ENCODE results near the gene RXFP1. TPM values are rescaled to one million over a fixed set of nuclear protein-coding genes. Genes with fewer than 3 reads are reported as not detected.
A peak's percentile ranks its signal among the peaks of the same experiment; 100 is the strongest.

RXFP1 gene
- total RNA-seq, 8 experiments from 2014 or later, result 0.09 to 2.7 (median 1.5) TPM; not detected in 3

DNA sequence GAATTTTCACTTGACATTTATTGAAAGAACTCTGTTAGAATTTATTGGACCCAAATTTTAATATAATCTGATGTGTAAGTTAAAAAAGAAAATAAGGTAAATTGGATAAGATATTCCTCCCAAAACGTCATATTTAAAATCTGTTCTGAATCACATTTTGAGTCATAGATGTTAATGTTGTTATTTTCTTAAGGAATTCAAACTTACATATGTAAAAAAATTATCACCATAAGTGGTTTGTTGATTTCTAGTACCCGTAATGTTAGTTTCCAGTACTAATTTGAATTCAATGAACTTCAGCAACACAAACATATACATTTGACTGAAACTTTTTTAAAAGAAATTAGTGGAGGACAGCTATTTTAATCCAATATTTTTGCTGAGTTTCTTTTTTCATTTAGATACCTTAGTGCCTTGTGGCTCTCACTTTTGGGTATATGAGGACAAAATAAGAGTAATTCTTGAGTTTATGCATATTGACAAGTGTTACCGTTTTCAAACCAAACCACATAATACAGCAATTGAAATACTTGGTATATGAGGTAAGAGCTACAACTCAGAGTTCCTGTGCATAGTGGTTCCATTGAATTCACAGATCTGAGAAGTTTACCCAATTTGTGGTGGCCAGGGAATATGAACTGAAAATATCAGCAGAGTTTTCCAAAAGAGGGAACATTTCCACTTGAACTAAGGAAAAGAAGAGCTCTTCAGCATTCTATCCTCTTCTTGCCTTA lies 78.2 kb downstream of the RXFP1 start:
- WGBS, 10 experiments, result 0 to 92% (median 84%) methylated on average over 2 to 3 of the region's 3 CpGs
- no peaks in the 10 kb centered on the region for H3K4me1 ChIP-seq (replicated peaks in 1 of 2)
- in situ Hi-C loops (cut with MboI; ENCODE audit: low pct_unique_long_range_greater_than_20kb in 2 of 9, low sequenced_read_pairs in 9 of 9, unreplicated experiment in 9 of 9), result loop anchor here in 3 of 9 experiments (25.0 kb wide), 2 partner anchors 338 to 588 kb away; no protein-coding TSS in a partner anchor
- H3K4me3 ChIP-seq, result no peak overlapping the region
- ATAC-seq (replicated peaks in 6 of 8), result peak in 3 of 8 experiments; percentile 75 to 88 (median 81)
- H3K27ac ChIP-seq, result no peak overlapping the region

DNA sequence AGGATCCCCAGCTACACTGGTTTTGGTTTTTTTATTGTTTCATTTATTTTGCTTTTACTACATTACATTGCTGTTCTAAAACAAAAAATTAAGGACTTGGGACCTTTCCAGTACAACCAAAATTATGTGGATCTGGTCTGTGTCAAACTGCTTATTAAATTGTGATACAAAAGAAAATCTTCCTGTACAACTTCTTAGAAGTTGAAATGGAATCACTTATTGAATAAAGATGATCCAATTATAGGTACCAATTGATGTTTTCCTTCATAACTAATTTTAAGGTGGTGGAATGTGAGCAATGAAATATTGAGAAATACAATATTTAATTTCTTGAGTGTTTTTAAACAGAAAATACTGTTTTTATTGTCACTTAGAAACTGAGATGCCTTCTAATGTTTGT lies 82.7 kb downstream of the RXFP1 start:
- Histone ChIP-seq H3K4me1 (replicated peaks in 1 of 2) (no peaks in the 10 kb centered on the region), H3K4me3 (no peak overlapping the region), H3K27ac (no peak overlapping the region)
- in situ Hi-C loops (cut with MboI; ENCODE audit: low pct_unique_long_range_greater_than_20kb in 2 of 9, low sequenced_read_pairs in 9 of 9, unreplicated experiment in 9 of 9), result loop anchor here in 3 of 9 experiments (25.0 kb wide), 2 partner anchors 342 to 592 kb away; no protein-coding TSS in a partner anchor
- ATAC-seq (replicated peaks in 6 of 8), result no peak

DNA sequence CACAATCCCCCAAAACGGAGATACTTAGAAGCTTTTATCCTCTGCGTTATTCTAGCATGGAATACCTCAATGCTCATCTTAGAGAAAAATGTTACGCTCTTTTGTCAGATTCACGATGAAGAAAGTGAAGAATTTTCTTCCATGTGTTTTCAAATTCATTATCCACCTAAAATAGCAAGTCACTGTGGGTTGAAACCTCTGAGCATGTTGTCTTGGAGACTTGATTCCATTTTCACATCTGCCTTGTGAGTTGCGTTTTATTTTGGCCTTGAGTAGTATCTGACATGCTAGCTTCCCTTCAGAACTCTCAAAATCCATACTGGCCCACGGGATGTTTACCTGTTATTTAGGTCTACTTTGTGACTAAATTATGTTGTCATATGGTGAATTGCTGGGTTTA lies 83.7 kb downstream of the RXFP1 start:
- no peak for ATAC-seq (replicated peaks in 6 of 8)
- no peak overlapping the region for H3K27ac ChIP-seq
- WGBS, 10 experiments, result 67 to 100% (median 84%) methylated on average over 2 to 6 of the region's 6 CpGs
- no peak overlapping the region for H3K4me3 ChIP-seq
- in situ Hi-C loops (cut with MboI; ENCODE audit: low pct_unique_long_range_greater_than_20kb in 2 of 9, low sequenced_read_pairs in 9 of 9, unreplicated experiment in 9 of 9), result loop anchor here in 3 of 9 experiments (25.0 kb wide), 2 partner anchors 343 to 593 kb away; no protein-coding TSS in a partner anchor
- no peaks in the 10 kb centered on the region for H3K4me1 ChIP-seq (replicated peaks in 1 of 2)

DNA sequence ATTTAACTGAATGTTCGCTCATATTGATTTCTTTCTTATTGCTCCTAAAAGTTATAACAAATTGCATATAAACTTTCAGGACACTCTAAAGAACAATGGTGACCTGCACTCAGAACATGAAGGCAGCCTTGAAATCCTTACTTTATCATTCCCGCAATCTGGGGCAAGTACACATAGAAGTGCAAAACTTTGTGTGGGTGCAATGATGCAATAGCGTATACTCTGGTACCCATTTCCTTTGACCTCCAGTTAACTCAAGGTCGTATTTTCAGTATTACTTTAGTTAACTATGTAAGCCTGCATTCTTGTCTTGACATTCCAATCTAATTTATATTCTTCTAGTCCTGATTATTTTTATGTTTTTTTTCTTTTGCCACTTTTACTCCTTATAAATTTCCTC lies 85.3 kb downstream of the RXFP1 start:
- H3K4me3 ChIP-seq, result no peak overlapping the region

DNA sequence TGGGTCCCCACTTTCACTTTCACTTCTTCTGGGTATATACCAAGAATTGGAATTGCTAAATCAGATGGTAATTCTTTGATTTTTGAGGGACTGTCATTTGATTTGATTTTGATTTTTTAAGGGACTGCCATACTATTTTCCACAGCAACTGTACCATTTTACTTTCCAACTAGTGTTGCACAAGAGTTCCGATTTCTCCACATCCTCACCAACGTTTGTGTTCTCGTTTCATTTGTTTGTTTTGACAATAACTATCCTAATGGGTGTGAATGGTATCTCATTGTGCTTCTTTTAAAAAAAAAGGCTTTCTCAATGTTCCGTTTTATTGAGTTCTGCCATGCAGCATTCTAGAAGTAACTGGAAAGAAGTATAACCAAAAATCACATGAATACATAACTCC lies 87.4 kb downstream of the RXFP1 start:
- ATAC-seq (replicated peaks in 6 of 8), result no peak
- H3K27ac ChIP-seq, result no peak overlapping the region
- H3K4me3 ChIP-seq, result no peak overlapping the region
- in situ Hi-C loops (cut with MboI; ENCODE audit: low pct_unique_long_range_greater_than_20kb in 2 of 9, low sequenced_read_pairs in 9 of 9, unreplicated experiment in 9 of 9), result loop anchor here in 3 of 9 experiments (25.0 kb wide), 2 partner anchors 347 to 597 kb away; no protein-coding TSS in a partner anchor
- H3K4me1 ChIP-seq (replicated peaks in 1 of 2), result no peaks in the 10 kb centered on the region
- WGBS, 10 experiments, result 65 to 95% (median 84%) methylated on average over 1 to 4 of the region's 4 CpGs; no CpG with 5 or more reads in 1 of the 10 experiments

More for the DNA sequence above, 85.3 kb downstream of the RXFP1 start:
- in situ Hi-C loops (cut with MboI; ENCODE audit: low pct_unique_long_range_greater_than_20kb in 2 of 9, low sequenced_read_pairs in 9 of 9, unreplicated experiment in 9 of 9), result loop anchor here in 3 of 9 experiments (25.0 kb wide), 2 partner anchors 345 to 595 kb away; no protein-coding TSS in a partner anchor
- no peak overlapping the region for H3K27ac ChIP-seq
- no peak for ATAC-seq (replicated peaks in 6 of 8)
- H3K4me1 ChIP-seq (replicated peaks in 1 of 2), result no peaks in the 10 kb centered on the region
- 69 to 100% (median 82%) methylated on average over 3 to 4 of the region's 4 CpGs for WGBS, 10 experiments

DNA sequence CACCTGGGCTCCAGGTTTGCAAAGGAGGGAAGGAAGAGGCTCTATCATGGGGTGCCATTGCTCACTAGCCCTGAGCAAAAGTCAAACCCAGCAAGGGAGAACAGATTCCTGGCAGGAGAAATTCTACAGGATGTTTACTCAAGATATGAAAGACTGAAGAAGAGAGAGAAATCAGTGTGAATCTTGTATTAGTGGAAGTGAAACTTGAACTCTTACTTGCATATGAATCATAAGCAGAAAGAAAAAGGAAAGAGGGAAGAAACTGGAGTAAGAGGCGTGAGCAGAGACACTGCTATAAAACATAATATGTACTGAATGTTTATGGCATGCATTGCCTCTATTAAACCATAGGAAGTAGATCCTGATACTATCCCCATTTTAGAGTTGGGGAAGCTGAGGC lies 89.1 kb downstream of the RXFP1 start:
- WGBS, 10 experiments, result 75 to 100% (median 93%) methylated on average over 1 of the region's 1 CpG; no CpG with 5 or more reads in 3 of the 10 experiments
- H3K27ac ChIP-seq, result no peak overlapping the region
- no peaks in the 10 kb centered on the region for H3K4me1 ChIP-seq (replicated peaks in 1 of 2)
- in situ Hi-C loops (cut with MboI; ENCODE audit: low pct_unique_long_range_greater_than_20kb in 2 of 9, low sequenced_read_pairs in 9 of 9, unreplicated experiment in 9 of 9), result loop anchor here in 3 of 9 experiments (25.0 kb wide), 2 partner anchors 348 to 598 kb away; no protein-coding TSS in a partner anchor
- ATAC-seq (replicated peaks in 6 of 8), result no peak
- no peak overlapping the region for H3K4me3 ChIP-seq

DNA sequence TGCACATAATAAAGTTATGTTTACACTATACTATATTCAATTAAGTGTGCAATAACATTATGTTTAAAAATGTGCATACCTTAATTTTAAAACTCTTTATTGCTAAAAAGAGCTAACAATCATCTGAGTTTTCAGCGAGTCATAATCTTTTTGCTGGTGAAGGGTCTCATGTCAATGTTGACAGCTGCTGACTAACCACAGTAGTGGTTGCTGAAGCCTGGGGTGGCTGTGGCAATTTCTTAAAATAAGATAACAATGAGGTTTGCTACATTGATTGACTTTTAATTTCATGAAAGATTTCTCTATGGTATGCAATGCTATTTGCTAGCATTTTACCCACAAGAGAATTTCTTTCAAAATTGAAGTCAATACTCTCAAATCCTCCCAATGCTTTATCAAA lies 91.4 kb downstream of the RXFP1 start:
- ATAC-seq (replicated peaks in 6 of 8), result no peak
- Histone ChIP-seq H3K4me1 (replicated peaks in 1 of 2) (no peaks in the 10 kb centered on the region), H3K4me3 (no peak overlapping the region), H3K27ac (no peak overlapping the region)
- in situ Hi-C loops (cut with MboI; ENCODE audit: low pct_unique_long_range_greater_than_20kb in 2 of 9, low sequenced_read_pairs in 9 of 9, unreplicated experiment in 9 of 9), result loop anchor here in 3 of 9 experiments (25.0 kb wide), 2 partner anchors 351 to 601 kb away; no protein-coding TSS in a partner anchor
- 33 to 100% (median 92%) methylated on average over 1 of the region's 1 CpG; no CpG with 5 or more reads in 1 of the 10 experiments for WGBS, 10 experiments

DNA sequence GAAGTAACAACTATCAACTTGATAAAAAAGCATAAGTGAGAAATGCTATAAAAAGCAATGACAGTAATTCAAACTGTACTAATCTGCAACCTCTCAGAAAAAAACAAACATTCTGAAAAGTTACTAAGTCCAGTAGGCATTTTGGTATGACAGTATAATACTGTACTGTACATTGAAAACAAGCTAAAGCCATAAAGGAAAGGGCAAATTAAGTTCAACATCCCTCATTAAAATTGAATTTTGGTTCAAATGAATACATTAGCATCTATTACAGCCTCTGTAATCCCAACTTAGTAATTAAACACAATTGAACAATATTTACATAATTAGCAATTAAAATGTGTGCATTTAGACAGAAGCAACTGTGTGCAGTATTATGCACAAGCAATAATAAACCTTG lies 96.3 kb downstream of the RXFP1 start:
- Histone ChIP-seq H3K4me1 (replicated peaks in 1 of 2) (no peaks in the 10 kb centered on the region), H3K4me3 (no peak overlapping the region), H3K27ac (no peak overlapping the region)
- in situ Hi-C loops (cut with MboI; ENCODE audit: low pct_unique_long_range_greater_than_20kb in 2 of 9, low sequenced_read_pairs in 9 of 9, unreplicated experiment in 9 of 9), result loop anchor here in 3 of 9 experiments (25.0 kb wide), 2 partner anchors 356 to 606 kb away; no protein-coding TSS in a partner anchor
- ATAC-seq (replicated peaks in 6 of 8), result peak in 1 of 8 experiments; percentile 63

DNA sequence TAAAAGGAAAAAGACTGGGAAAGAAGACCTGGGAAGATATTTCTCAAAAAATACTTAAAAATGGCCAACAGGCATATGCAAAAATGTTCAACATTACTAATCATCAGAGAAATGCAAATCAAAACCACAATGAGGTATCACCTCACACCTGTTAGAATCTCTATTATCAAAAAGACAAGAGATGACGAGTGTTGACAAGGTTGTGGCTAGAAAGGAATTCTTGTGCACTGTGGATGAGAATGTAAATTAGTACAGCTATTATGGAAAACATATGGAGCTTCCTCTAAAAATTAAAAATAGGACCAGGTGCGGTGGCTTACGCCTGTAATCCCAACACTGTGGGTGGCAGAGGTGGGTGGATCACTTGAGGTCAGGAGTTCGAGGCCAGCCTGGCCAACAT lies 100.0 kb downstream of the RXFP1 start:
- Histone ChIP-seq H3K4me3 (no peak overlapping the region), H3K27ac (no peak overlapping the region), H3K4me1 (replicated peaks in 1 of 2) (no peaks in the 10 kb centered on the region)
- in situ Hi-C loops (cut with MboI; ENCODE audit: low pct_unique_long_range_greater_than_20kb in 2 of 9, low sequenced_read_pairs in 9 of 9, unreplicated experiment in 9 of 9), result loop anchor here in 5 of 9 experiments (10.0 to 25.0 kb wide), 5 partner anchors 217 to 609 kb away; no protein-coding TSS in a partner anchor
- WGBS, 10 experiments, result 50 to 98% (median 90%) methylated on average over 1 to 4 of the region's 4 CpGs; no CpG with 5 or more reads in 5 of the 10 experiments
- ATAC-seq (replicated peaks in 6 of 8), result no peak

DNA sequence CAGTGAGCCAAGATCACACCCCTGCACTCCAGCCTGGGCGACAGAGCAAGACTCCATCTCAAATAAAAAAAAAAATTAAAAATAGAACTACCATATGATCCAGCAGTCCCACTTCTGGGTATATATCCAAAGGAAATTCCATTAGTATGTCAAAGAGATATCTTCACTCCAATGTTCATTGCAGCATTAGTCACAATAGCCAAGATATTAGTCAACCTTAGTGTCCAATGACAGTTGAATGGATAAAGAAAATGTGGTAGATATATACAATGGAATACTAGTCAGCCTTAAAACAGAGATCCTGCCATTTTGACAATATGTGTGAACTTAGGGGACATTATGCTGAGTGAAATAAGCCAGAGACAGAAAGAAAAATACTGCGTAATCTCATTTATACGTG lies 100.6 kb downstream of the RXFP1 start:
- H3K27ac ChIP-seq, result no peak overlapping the region
- no peak for ATAC-seq (replicated peaks in 6 of 8)
- peaks cover 0 to 2% of the 10 kb centered on the region in 2 donors for H3K4me1 ChIP-seq (replicated peaks in 1 of 2)
- WGBS, 10 experiments, result 67 to 100% (median 94%) methylated on average over 1 to 3 of the region's 3 CpGs; no CpG with 5 or more reads in 1 of the 10 experiments
- in situ Hi-C loops (cut with MboI; ENCODE audit: low pct_unique_long_range_greater_than_20kb in 2 of 9, low sequenced_read_pairs in 9 of 9, unreplicated experiment in 9 of 9), result loop anchor here in 5 of 9 experiments (10.0 to 25.0 kb wide), 5 partner anchors 217 to 610 kb away; no protein-coding TSS in a partner anchor
- H3K4me3 ChIP-seq, result no peak overlapping the region

DNA sequence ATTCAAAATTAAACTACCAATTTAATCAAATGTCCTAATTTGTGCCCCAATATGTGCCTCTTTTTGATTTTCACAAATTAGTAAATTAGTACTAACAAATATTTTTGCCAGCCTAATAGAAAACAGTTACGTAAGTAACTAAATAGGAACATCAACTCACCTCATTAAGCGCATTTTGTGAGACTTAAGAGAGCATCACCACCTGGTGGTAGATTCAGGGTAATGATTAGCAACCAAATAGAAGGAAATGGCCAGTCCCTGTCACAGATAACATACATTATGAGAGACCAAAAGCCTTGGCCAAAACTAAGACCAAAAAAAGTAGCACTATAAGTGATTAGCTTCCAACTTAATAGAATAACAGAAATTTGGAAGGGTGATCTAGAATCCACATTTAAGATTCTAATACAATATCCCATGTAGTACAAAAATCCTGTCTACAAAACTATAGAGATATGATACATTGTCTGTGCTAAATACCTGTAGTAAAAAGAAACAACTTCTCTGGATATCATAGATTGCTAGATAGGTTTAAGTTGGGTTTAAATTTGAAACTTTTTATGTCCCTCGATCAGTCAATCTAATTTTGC lies 103.3 kb downstream of the RXFP1 start:
- in situ Hi-C loops (cut with MboI; ENCODE audit: low pct_unique_long_range_greater_than_20kb in 2 of 9, low sequenced_read_pairs in 9 of 9, unreplicated experiment in 9 of 9), result loop anchor here in 7 of 9 experiments (10.0 to 25.0 kb wide), 5 partner anchors 220 to 613 kb away; no protein-coding TSS in a partner anchor
- Histone ChIP-seq H3K27ac (no peak overlapping the region), H3K4me3 (no peak overlapping the region), H3K4me1 (replicated peaks in 1 of 2) (peaks cover 0 to 8% of the 10 kb centered on the region in 2 donors)
- ATAC-seq (replicated peaks in 6 of 8), result peak in 5 of 8 experiments; percentile 54 to 64 (median 61)
- WGBS, 10 experiments, result 0 to 56% (median 29%) methylated on average over 1 to 3 of the region's 3 CpGs

DNA sequence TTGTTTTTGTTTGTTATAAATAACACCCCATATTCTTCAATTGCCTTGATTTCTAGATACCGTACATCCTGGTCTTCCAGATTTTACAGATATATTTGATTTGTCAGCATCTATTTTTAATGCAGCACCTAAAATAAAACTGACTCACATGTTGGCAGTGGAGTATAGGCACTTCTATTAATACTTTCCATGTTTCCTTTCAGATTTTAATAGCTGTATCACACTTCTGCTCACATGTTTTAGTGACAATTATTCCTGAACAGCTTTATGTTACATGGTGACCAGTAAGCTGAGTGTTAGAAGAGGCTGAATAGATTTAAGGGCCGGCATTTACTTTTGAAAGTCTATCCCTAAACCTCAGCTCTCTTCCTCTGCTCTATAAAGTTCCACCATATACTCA lies 103.9 kb downstream of the RXFP1 start:
- Histone ChIP-seq H3K27ac (no peak overlapping the region), H3K4me3 (no peak overlapping the region), H3K4me1 (replicated peaks in 1 of 2) (peaks cover 0 to 8% of the 10 kb centered on the region in 2 donors)
- WGBS, 10 experiments, result 33 to 100% (median 61%) methylated on average over 1 to 2 of the region's 2 CpGs
- no peak for ATAC-seq (replicated peaks in 6 of 8)
- in situ Hi-C loops (cut with MboI; ENCODE audit: low pct_unique_long_range_greater_than_20kb in 2 of 9, low sequenced_read_pairs in 9 of 9, unreplicated experiment in 9 of 9), result loop anchor here in 5 of 9 experiments (10.0 to 25.0 kb wide), 4 partner anchors 221 to 371 kb away; no protein-coding TSS in a partner anchor

DNA sequence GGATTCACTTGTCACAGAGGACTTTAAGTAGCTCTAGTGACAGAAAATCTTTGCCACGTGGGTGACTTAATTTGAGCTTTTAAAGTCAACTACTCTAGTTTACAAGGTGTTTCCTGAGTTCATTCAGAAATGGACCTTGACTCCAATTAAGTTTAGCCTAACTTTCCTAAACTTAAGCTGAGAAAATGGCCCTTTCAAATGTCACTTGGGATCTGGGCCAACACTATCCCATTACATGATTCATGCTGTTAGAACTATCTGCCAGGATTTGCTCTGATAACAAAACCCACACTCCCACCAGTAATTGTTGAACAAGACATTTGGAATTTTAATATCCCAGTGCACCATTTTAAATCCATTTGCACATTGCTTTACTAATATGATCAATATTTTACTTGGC lies 109.2 kb downstream of the RXFP1 start:
- WGBS, 10 experiments, result 0 to 100% (median 60%) methylated on average over 1 of the region's 1 CpG; no CpG with 5 or more reads in 3 of the 10 experiments
- in situ Hi-C loops (cut with MboI; ENCODE audit: low pct_unique_long_range_greater_than_20kb in 2 of 9, low sequenced_read_pairs in 9 of 9, unreplicated experiment in 9 of 9), result loop anchor here in 2 of 9 experiments (25.0 kb wide), 1 partner anchor 369 kb away; no protein-coding TSS in a partner anchor
- no peak overlapping the region for H3K4me3 ChIP-seq
- peaks cover 0 to 8% of the 10 kb centered on the region in 2 donors for H3K4me1 ChIP-seq (replicated peaks in 1 of 2)
- H3K27ac ChIP-seq, result no peak overlapping the region
- no peak for ATAC-seq (replicated peaks in 6 of 8)

Measured in motor neuron (in vitro differentiated cells).